AG04449 (cell line): ENCODE measurements around the gene OPRM1.

Experiments used
- CTCF ChIA-PET: fragments of 350-600 bp; formaldehyde crosslinking; extraction: SDS; loops from one replicate; lab custom pipeline; 2021; ENCODE audit warnings: antibody characterized with exemption; lab: Yijun Ruan, JAX
- POLR2A ChIA-PET: fragments of 400-600, 350-600 bp; formaldehyde crosslinking; extraction: SDS; loops from one replicate; lab custom pipeline; 2020; ENCODE audit warnings: antibody characterized with exemption, inconsistent platforms; lab: Yijun Ruan, JAX
- DNase-seq: peaks from one replicate; pipeline ENCODE4 v3.0.0-alpha.2; 2010; ENCODE audit warnings: low read depth, low spot score
- H3K4me3 ChIP-seq: 2 replicates; pipeline ENCODE4 v1.5.1; 2011; ENCODE audit warnings: low read depth, mild to moderate bottlenecking, control low read depth, low read length
- TF ChIP-seq, protein P1 (sequence below): IDR thresholded peaks from one replicate; pipeline ENCODE4 v1.5.1; 2011; ENCODE audit warnings: mild to moderate bottlenecking, moderate library complexity, low read length, control low read depth, inconsistent platforms; ENCODE audit not compliant: insufficient read depth; ENCODE audit errors: missing control alignments

Gene OPRM1

DNA sequence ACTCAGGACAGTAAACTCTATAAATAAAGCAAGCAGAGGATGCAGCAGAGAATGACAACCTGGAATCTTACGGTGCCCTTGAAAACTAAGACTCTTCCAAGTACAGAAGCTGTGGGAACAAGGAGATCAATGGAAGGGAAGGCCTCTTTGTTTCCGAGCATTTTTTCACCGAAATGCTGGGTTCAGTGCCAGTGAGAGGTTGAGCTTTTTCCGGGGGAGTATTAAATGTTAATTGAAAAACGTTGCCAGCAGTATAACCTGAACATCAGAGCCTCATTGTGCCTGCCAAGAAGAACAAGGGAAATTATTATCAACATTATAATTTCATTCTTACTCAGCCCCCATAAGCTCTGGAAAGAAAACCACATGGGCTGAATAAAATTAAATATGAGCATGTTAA is 17.5 kb downstream of the OPRM1 start:
- TF ChIP-seq, protein P1, sequence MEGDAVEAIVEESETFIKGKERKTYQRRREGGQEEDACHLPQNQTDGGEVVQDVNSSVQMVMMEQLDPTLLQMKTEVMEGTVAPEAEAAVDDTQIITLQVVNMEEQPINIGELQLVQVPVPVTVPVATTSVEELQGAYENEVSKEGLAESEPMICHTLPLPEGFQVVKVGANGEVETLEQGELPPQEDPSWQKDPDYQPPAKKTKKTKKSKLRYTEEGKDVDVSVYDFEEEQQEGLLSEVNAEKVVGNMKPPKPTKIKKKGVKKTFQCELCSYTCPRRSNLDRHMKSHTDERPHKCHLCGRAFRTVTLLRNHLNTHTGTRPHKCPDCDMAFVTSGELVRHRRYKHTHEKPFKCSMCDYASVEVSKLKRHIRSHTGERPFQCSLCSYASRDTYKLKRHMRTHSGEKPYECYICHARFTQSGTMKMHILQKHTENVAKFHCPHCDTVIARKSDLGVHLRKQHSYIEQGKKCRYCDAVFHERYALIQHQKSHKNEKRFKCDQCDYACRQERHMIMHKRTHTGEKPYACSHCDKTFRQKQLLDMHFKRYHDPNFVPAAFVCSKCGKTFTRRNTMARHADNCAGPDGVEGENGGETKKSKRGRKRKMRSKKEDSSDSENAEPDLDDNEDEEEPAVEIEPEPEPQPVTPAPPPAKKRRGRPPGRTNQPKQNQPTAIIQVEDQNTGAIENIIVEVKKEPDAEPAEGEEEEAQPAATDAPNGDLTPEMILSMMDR = no peak
- no peak for DNase-seq
- CTCF ChIA-PET = no interaction called here

DNA sequence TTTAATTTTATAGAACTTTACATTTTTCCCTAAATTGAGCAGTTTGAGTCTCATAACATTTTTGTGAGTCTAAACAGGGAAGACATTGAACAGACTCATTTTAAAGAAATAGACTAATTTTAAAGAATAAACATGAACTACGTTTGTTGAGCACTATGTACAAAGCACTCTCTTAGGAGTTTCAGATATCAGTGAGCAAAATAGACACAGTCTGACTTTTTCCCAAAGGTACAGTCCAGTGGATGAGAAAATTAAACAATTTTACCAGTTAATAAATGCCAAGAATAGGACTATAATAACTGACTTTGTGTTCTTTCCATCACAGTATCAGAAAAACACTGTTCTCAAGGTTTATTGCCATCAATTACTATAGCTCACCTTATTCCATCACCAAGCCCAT is 18.1 kb downstream of the OPRM1 start:
- DNase-seq = no peak
- H3K4me3 ChIP-seq = no peak overlapping the region
- POLR2A ChIA-PET = no interaction called here
- CTCF ChIA-PET = no interaction called here
- TF ChIP-seq, protein P1 = no peak

More for the DNA sequence above, 17.5 kb downstream of the OPRM1 start:
- H3K4me3 ChIP-seq = no peak overlapping the region
- POLR2A ChIA-PET = no interaction called here

DNA sequence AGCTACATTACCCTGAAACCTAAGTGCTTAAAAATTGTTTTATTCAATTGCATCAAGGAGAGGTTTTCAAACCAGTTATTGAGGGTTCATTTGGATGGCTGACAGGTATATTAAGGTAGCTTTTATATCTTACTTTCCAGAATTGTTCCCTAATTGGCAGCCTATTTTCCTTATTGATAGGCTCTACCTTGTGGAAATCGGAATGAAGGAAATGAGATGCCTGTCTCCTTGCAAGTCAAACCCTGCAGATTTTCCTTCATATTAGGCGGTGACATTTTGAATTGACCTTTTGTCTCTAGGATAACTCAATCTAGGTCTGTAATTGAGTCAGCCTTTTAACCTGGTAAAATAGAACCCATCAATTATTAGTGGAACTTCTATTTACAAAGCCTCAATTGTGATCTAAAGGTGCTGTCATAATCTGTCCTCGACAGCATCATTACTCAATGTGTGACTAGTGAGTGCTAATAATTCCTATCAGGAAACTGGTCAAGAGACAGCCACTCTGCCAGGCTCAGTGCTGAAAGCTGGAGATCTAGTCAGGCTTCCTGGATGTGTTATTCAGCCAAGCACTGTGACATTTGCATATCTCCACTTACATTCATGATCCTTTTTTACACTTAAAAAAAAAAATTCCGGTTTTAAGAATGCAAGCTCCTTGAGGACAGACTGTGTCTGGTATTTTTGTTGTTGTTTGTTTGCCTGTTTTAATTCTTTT is 20.1 kb downstream of the OPRM1 start:
- POLR2A ChIA-PET = no interaction called here
- TF ChIP-seq, protein P1 = no peak
- no peak for DNase-seq
- CTCF ChIA-PET = no interaction called here
- H3K4me3 ChIP-seq = no peak overlapping the region

DNA sequence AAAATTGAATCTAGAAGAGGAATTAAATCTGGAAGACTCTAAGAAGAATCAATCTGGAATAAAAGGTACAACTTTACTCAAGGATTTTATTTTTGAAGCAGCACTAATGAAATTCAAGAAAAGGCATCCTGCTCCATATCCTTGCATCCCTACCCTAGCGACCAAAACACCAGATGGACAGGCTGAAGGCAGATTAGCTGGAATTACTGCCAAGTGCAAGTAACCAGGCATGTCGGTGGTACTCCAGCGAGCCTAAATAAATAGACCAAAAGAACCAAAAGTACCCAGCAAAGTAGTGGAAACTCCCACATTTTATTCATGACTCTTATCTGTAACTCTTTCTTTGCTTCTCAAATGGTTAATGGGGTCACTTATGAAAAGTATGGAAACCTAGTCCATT is 21.0 kb downstream of the OPRM1 start:
- CTCF ChIA-PET = no interaction called here
- H3K4me3 ChIP-seq = no peak overlapping the region
- TF ChIP-seq, protein P1 = no peak
- POLR2A ChIA-PET = no interaction called here
- DNase-seq = no peak

DNA sequence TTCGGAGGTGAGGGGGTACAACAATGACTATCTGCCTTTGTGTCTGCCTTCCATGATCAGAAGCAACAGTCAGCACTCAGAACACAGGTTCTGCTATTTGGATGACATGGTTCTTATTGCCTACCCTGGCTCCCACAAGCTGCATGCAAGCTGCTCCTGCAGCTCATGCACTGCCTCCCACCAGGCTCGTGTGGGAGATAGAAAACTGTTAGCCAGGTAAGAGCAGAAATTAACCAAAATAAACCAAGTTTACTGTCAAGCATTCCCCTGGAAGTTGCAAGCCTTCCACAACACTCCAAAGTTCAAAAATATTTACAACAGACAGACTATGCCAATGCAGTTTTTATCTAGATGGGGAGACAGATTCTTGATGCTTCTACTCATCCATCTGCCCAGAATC is 31.0 kb downstream of the OPRM1 start:
- no peak for DNase-seq
- CTCF ChIA-PET = no interaction called here
- H3K4me3 ChIP-seq = no peak overlapping the region
- POLR2A ChIA-PET = no interaction called here
- TF ChIP-seq, protein P1 = no peak

DNA sequence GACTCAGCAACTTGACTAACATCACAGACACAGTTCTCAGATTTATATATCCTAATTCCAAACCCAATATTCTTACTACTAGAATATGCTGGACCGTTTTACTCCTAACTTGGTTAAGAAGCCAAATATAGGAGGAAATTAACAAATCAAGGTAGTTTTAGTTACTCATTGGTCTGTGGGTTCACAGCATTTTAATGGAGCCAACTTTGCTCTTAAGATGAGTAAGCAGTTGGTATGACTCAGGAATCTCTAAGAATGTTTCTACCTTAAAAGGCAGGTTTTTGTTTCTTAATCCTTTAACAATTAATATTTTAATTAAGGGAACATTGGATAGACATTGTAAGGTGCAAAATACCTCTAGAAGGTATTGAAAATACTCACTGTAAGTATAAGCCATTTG is 31.6 kb downstream of the OPRM1 start:
- TF ChIP-seq, protein P1 = no peak
- ChIA-PET CTCF (no interaction called here), POLR2A (no interaction called here)
- no peak for DNase-seq
- no peak overlapping the region for H3K4me3 ChIP-seq
